Measurements from ENCODE around the gene ILDR1. TPM values are rescaled to one million over a fixed set of nuclear protein-coding genes. Genes with fewer than 3 reads are reported as not detected.

The ILDR1 gene
- total and polyA plus RNA-seq, 8 donors: 2.2 to 8.2 (median 5.2) TPM

DNA sequence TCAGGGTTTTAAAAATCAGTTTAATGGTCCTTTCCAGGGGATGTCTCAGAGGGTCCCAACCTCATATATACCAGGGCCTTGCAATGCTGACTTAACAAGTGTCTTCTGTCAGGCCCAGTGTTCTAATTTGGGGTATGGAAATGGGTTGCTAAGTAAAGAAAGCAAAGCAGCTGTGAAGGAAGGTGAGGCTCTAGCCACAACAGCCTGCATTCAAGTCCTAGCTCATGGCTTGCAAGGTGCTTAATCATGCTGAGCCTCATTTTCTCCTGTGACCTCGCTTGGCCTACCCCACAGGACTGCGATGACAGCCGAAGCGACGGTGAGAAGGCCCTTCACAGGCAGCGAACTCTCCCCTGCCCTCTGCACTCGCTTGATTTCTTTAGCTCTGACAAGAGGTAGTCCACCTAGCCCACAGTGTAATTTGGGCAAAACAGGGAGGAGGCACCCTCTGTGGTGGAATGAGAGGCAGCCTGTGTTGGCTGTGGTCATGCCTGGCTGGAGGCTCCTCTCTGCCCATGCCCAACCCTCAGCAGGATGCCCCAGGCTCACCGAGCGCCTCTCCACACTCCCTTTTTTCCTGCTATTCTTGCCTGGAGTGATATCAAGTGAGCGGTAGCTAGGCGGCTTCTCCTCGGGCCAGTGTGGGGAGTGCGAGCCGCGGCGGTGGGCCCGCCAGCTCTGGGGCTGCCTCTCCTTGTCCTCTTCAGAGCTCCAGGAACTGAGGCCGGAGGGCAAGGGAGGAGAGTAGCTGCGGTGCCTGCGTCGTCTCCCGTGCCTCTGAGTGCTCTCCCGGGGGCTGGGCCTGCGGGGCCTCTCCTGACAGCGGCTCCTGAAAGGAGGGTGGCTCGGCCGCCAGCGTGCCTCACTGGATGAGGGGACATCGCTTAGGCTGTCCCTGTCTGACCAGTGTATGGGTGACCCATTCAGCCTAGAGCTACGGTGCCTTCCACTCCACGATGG lies 29.2 kb downstream of the ILDR1 start:
- FAIRE-seq: no peak
- no peak overlapping the region for H3K27ac ChIP-seq

DNA sequence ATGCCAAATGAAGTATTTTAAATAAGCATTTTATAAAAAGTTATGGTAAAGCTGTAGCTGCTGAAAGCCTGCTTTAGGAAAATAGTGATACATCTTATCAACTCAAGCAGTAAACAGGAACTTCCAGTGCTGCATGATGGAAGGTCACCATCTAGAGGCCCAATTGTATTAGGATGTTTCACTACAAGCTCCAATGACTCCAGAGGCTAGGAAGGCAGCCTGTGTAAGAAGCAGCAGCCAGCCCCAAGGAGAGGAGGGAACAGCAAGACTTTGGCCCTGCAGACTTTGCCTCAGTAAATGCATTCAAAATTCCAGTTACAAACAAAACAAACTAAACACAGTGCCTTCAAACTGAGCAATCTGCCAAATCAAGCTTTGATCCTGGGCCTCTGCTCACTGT lies 32.1 kb downstream of the ILDR1 start:
- peak; percentile 63 to 97 (median 88) for ATAC-seq

More for the DNA sequence above, 29.2 kb downstream of the ILDR1 start:
- H3K27me3 ChIP-seq: no peaks in the 10 kb centered on the region
- peaks cover 0 to 10% (median 4%) of the 10 kb centered on the region in 3 donors for H3K4me1 ChIP-seq
- ATAC-seq: no peak
- H3K4me3 ChIP-seq: no peak overlapping the region
- DNase-seq: peak in 1 of 6 donors; percentile 70
- intact Hi-C loops (cut with DNase I): loop anchor here in 1 of 3 donors (10.0 kb wide), 1 partner anchor 108 kb away; no protein-coding TSS in a partner anchor
- H3K36me3 ChIP-seq: peaks cover 0 to 8% (median 0%) of the 10 kb centered on the region in 3 donors
- H3K9me3 ChIP-seq: no peaks in the 10 kb centered on the region
- TF ChIP-seq, protein P1, sequence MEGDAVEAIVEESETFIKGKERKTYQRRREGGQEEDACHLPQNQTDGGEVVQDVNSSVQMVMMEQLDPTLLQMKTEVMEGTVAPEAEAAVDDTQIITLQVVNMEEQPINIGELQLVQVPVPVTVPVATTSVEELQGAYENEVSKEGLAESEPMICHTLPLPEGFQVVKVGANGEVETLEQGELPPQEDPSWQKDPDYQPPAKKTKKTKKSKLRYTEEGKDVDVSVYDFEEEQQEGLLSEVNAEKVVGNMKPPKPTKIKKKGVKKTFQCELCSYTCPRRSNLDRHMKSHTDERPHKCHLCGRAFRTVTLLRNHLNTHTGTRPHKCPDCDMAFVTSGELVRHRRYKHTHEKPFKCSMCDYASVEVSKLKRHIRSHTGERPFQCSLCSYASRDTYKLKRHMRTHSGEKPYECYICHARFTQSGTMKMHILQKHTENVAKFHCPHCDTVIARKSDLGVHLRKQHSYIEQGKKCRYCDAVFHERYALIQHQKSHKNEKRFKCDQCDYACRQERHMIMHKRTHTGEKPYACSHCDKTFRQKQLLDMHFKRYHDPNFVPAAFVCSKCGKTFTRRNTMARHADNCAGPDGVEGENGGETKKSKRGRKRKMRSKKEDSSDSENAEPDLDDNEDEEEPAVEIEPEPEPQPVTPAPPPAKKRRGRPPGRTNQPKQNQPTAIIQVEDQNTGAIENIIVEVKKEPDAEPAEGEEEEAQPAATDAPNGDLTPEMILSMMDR (IDR thresholded peaks at IDR 0.05): no peak
- WGBS, 2 donors: 93 to 95% methylated on average over 31 of the region's 31 CpGs

DNA sequence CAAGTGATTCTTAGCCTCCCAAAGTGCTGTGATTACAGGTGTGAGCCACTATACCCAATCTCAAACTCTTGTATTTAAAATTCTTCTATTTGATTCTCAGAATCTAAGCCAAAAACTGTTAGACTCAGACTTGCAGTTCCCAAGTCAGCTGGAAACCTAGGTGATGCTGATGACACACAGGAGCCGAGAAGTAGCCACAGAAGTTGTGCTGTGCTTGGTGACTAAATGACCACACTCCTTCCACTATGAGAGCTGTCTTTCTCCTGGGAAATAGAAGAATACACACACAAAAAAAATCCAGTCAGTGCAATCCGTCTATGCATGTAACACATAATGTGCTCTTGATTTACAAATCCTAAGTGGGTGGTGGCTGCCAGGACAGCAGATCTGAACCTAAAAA lies 33.9 kb downstream of the ILDR1 start:
- peaks cover 0 to 10% (median 4%) of the 10 kb centered on the region in 3 donors for H3K4me1 ChIP-seq
- no peaks in the 10 kb centered on the region for H3K9me3 ChIP-seq
- no peak overlapping the region for H3K4me3 ChIP-seq
- FAIRE-seq: no peak
- WGBS, 2 donors: 90 to 92% methylated on average over 2 of the region's 2 CpGs
- peaks cover 0 to 4% (median 0%) of the 10 kb centered on the region in 3 donors for H3K36me3 ChIP-seq
- no peak for DNase-seq
- ATAC-seq: no peak
- intact Hi-C loops (cut with DNase I): no loop called here
- H3K27me3 ChIP-seq: no peaks in the 10 kb centered on the region
- H3K27ac ChIP-seq: no peak overlapping the region
- TF ChIP-seq, protein P1 (IDR thresholded peaks at IDR 0.05): no peak

More for the DNA sequence above, 32.1 kb downstream of the ILDR1 start:
- TF ChIP-seq, protein P1 (IDR thresholded peaks at IDR 0.05): peak in 3 of 4 donors; percentile 8 to 16 (median 11)
- H3K27me3 ChIP-seq: no peaks in the 10 kb centered on the region
- no peak overlapping the region for H3K4me3 ChIP-seq
- DNase-seq (no peak), FAIRE-seq (no peak)
- no peak overlapping the region for H3K27ac ChIP-seq
- intact Hi-C loops (cut with DNase I): loop anchor here in 1 of 3 donors (10.0 kb wide), 1 partner anchor 105 kb away; no protein-coding TSS in a partner anchor
- H3K36me3 ChIP-seq: peaks cover 0 to 8% (median 0%) of the 10 kb centered on the region in 3 donors
- H3K4me1 ChIP-seq: peaks cover 0 to 10% (median 4%) of the 10 kb centered on the region in 3 donors
- no peaks in the 10 kb centered on the region for H3K9me3 ChIP-seq

DNA sequence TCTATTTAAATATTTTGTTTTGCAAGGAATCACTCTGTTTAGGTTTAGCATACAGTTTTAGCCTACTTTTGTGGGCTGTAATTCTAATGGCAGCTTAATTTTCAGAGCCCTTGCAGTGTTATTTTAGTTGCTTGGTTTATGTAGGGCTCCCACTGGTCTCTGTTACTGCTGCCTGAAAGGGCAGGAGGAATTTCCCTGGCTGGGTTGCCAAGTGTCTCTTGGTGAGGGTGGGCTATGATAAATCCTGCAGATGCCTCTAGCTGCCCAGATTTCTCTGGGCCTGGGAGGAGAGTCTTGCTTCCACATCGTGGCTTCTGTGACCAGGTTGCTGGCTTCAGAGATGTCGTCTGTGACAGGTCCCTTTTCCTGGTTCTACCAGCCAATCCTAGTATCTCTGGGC lies 36.2 kb downstream of the ILDR1 start:
- no peak for FAIRE-seq
- ATAC-seq: no peak

More for the DNA sequence above, 36.2 kb downstream of the ILDR1 start:
- Histone ChIP-seq H3K36me3 (no peaks in the 10 kb centered on the region), H3K9me3 (no peaks in the 10 kb centered on the region), H3K27ac (no peak overlapping the region), H3K4me1 (peaks cover 0 to 10% (median 6%) of the 10 kb centered on the region in 3 donors), H3K4me3 (no peak overlapping the region), H3K27me3 (no peaks in the 10 kb centered on the region)
- intact Hi-C loops (cut with DNase I): no loop called here
- TF ChIP-seq, protein P1 (IDR thresholded peaks at IDR 0.05): no peak
- 82 to 93% methylated on average over 2 of the region's 2 CpGs for WGBS, 2 donors
- no peak for DNase-seq
